BJ (cell line): ENCODE data around the gene CACNA1C. TPM values are rescaled to one million over a fixed set of nuclear protein-coding genes. Genes with fewer than 3 reads are reported as not detected.

ENCODE experiments used
- CTCF ChIA-PET: fragments of 350-600 bp; formaldehyde crosslinking; extraction: SDS; loops from one replicate; lab custom pipeline; 2021; ENCODE audit warnings: antibody characterized with exemption, inconsistent platforms; lab: Yijun Ruan, JAX
- POLR2A ChIA-PET: fragments of 300-600 bp; sonication (Branson Sonifier 250); formaldehyde crosslinking; extraction: SDS; loops from one replicate; lab custom pipeline; 2021; ENCODE audit warnings: antibody characterized with exemption; lab: Charles Lee
- DNase-seq: peaks from one replicate; pipeline ENCODE4 v3.0.0-alpha.2; 2011; ENCODE audit warnings: low read depth
- H3K27me3 ChIP-seq: 2 replicates; pipeline ENCODE4 v1.6.0; 2011; ENCODE audit warnings: low read length; ENCODE audit not compliant: control insufficient read depth, insufficient read depth
- H3K36me3 ChIP-seq: 2 replicates; pipeline ENCODE4 v1.5.1; 2011; ENCODE audit warnings: low read length; ENCODE audit not compliant: control insufficient read depth, insufficient read depth
- H3K4me3 ChIP-seq: 2 replicates; pipeline ENCODE4 v1.5.1; 2011; ENCODE audit warnings: low read depth, mild to moderate bottlenecking, control low read depth, low read length
- polyA plus RNA-seq: library from polyadenylated mRNA; depleted of rRNA; stranded (reverse); fragments of >200 nt; gene quantifications from 2 replicates; pipeline ENCODE4 v1.2.3, GENCODE V29; 2011; rRNA removed
- TF ChIP-seq, protein P1 (sequence below): IDR thresholded peaks from 2 replicates; pipeline ENCODE4 v1.5.1; 2011; ENCODE audit warnings: low read depth, mild to moderate bottlenecking, control low read depth, inconsistent platforms, low read length, moderate library complexity; ENCODE audit not compliant: insufficient read depth

CACNA1C gene
- polyA plus RNA-seq, 1 experiment: 14.7 TPM

DNA sequence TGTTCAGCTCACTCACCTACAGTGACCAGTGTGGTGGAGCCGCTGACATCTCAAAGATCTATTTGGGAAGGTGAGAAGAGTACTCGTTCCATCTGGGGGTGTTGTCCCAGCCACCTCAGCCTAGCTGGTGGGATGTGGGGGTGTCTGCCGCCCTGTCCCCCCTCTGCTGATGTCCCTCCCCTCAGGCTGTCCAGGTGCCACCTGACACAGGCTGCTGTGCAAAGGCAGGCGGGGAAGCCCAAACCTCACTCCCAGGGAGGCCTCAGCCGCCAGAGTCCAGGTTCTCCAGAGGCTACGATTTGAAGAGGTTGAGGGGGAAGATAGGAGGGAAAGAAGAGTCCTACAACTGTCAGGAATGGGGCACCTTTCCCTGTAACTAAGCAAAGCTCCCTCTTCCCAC lies 690.7 kb downstream of the CACNA1C start:
- Histone ChIP-seq H3K4me3 (no peak overlapping the region), H3K27me3 (peaks cover 4% of the 10 kb centered on the region), H3K36me3 (no peaks in the 10 kb centered on the region)
- TF ChIP-seq, protein P1, sequence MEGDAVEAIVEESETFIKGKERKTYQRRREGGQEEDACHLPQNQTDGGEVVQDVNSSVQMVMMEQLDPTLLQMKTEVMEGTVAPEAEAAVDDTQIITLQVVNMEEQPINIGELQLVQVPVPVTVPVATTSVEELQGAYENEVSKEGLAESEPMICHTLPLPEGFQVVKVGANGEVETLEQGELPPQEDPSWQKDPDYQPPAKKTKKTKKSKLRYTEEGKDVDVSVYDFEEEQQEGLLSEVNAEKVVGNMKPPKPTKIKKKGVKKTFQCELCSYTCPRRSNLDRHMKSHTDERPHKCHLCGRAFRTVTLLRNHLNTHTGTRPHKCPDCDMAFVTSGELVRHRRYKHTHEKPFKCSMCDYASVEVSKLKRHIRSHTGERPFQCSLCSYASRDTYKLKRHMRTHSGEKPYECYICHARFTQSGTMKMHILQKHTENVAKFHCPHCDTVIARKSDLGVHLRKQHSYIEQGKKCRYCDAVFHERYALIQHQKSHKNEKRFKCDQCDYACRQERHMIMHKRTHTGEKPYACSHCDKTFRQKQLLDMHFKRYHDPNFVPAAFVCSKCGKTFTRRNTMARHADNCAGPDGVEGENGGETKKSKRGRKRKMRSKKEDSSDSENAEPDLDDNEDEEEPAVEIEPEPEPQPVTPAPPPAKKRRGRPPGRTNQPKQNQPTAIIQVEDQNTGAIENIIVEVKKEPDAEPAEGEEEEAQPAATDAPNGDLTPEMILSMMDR: no peak
- ChIA-PET POLR2A (no interaction called here), CTCF (interaction anchor here (1.2 kb wide), 1 partner anchor 40 kb away, joined by 4 read pairs; no protein-coding TSS in a partner anchor)
- no peak for DNase-seq

DNA sequence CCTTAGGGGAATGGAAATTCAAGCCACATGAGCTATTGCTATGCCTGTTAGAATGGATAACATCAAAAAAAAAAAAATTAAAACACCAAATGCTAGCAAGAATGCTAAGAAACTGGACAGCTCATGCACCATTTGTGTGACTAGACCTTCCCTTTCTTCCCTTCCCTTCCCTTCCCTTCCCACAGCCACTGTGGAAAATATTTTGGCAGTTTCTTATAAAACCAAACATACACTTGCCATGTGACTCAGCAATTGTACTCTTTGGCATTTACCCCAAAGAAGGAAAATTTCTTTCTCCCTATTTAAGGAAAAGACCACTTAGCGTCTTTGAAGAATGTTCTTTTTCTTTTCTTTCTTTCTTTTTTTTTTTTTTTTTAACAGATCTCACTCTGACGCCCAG lies 692.9 kb downstream of the CACNA1C start:
- peaks cover 6% of the 10 kb centered on the region for H3K27me3 ChIP-seq
- no peak for DNase-seq
- no peak overlapping the region for H3K4me3 ChIP-seq
- no peaks in the 10 kb centered on the region for H3K36me3 ChIP-seq
- ChIA-PET POLR2A (interaction anchor here (0.6 kb wide), 1 partner anchor 59 kb away, joined by 9 read pairs; no protein-coding TSS in a partner anchor), CTCF (interaction anchor here (1.2 kb wide), 1 partner anchor 38 kb away, joined by 3 read pairs; no protein-coding TSS in a partner anchor)
- TF ChIP-seq, protein P1: no peak

Other genes with a start within 250 kb of the CACNA1C start
- gene LRTM2, start 232.4 kb upstream of the CACNA1C start, polyA plus RNA-seq: not detected in 2 replicates
- 0.39 TPM in 2 replicates for gene CACNA2D4, start 134.3 kb upstream of the CACNA1C start, polyA plus RNA-seq
- gene DCP1B, start 48.5 kb upstream of the CACNA1C start, polyA plus RNA-seq: 25.8 and 29.1 TPM in 2 replicates